ENCODE results near the gene PARP8. TPM values are rescaled to one million over a fixed set of nuclear protein-coding genes. Genes with fewer than 3 reads are reported as not detected.

PARP8 gene
- total and polyA plus RNA-seq, 9 donors = 5.7 to 12.5 (median 7.7) TPM

GRCh38 chr5:50878470-50878869 is 212.0 kb downstream of the PARP8 start:
- H3K27ac ChIP-seq (ENCODE audit: low read length) = no peak overlapping the region
- no CpG with 5 or more reads among the region's 2 CpGs for WGBS (ENCODE audit: insufficient coverage)
- DNase-seq = no peak
- no peaks in the 10 kb centered on the region for H3K9me3 ChIP-seq (replicated peaks; ENCODE audit: control insufficient read depth, low read depth, low read length)
- H3K4me3 ChIP-seq (ENCODE audit: low read length) = no peak overlapping the region
- no peaks in the 10 kb centered on the region for H3K36me3 ChIP-seq (ENCODE audit: control insufficient read depth, insufficient read depth, low read length)
- H3K4me1 ChIP-seq (ENCODE audit: control insufficient read depth, insufficient read depth, low read length) = no peaks in the 10 kb centered on the region
- no peaks in the 10 kb centered on the region for H3K27me3 ChIP-seq (ENCODE audit: control insufficient read depth, insufficient read depth, low read length)

DNA sequence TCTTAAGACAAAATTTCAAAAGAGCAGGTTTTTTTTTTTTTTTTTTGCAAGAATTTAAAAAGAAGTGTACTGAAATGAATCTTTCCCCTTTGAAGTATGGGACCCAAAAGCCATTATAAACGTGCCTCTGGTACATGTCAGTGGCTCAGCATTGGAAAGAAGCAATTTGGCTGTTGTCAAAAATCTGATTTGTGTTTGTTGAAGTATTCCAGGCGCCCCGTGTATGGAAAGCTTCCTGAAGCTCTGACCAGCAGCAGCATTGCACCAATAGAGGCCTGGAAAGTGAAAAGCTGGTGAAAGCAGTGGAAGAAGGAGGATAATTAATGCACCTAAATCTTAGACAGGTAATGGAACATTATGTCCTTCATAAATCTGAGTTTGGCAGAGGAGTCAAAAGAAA is 215.0 kb downstream of the PARP8 start:
- 49% methylated on average over 3 of the region's 3 CpGs for WGBS (ENCODE audit: insufficient coverage)

GRCh38 chr5:50886657-50887345 is 220.4 kb downstream of the PARP8 start:
- no peaks in the 10 kb centered on the region for H3K27me3 ChIP-seq (ENCODE audit: control insufficient read depth, insufficient read depth, low read length)
- no peak for DNase-seq
- peaks cover 2% of the 10 kb centered on the region for H3K9me3 ChIP-seq (replicated peaks; ENCODE audit: control insufficient read depth, low read depth, low read length)
- H3K4me1 ChIP-seq (ENCODE audit: control insufficient read depth, insufficient read depth, low read length) = no peaks in the 10 kb centered on the region
- no peak overlapping the region for H3K27ac ChIP-seq (ENCODE audit: low read length)
- H3K36me3 ChIP-seq (ENCODE audit: control insufficient read depth, insufficient read depth, low read length) = no peaks in the 10 kb centered on the region
- H3K4me3 ChIP-seq (ENCODE audit: low read length) = no peak overlapping the region
- 40% methylated on average over 1 of the region's 2 CpGs for WGBS (ENCODE audit: insufficient coverage)

More for the DNA sequence above, 215.0 kb downstream of the PARP8 start:
- Histone ChIP-seq H3K4me1 (ENCODE audit: control insufficient read depth, insufficient read depth, low read length) (no peaks in the 10 kb centered on the region), H3K27me3 (ENCODE audit: control insufficient read depth, insufficient read depth, low read length) (no peaks in the 10 kb centered on the region), H3K27ac (ENCODE audit: low read length) (no peak overlapping the region), H3K4me3 (ENCODE audit: low read length) (no peak overlapping the region), H3K36me3 (ENCODE audit: control insufficient read depth, insufficient read depth, low read length) (no peaks in the 10 kb centered on the region), H3K9me3 (replicated peaks; ENCODE audit: control insufficient read depth, low read depth, low read length) (no peaks in the 10 kb centered on the region)
- no peak for DNase-seq

- 80% methylated on average over 3 of the region's 3 CpGs for WGBS (ENCODE audit: insufficient coverage)
- Histone ChIP-seq H3K27me3 (ENCODE audit: control insufficient read depth, insufficient read depth, low read length) (no peaks in the 10 kb centered on the region), H3K4me3 (ENCODE audit: low read length) (no peak overlapping the region), H3K27ac (ENCODE audit: low read length) (no peak overlapping the region), H3K4me1 (ENCODE audit: control insufficient read depth, insufficient read depth, low read length) (no peaks in the 10 kb centered on the region), H3K9me3 (replicated peaks; ENCODE audit: control insufficient read depth, low read depth, low read length) (peaks cover 2% of the 10 kb centered on the region), H3K36me3 (ENCODE audit: control insufficient read depth, insufficient read depth, low read length) (no peaks in the 10 kb centered on the region)
- no peak for DNase-seq
These were observed 221.6 kb downstream of the PARP8 start for GRCh38 chr5:50887889-50888633.

DNA sequence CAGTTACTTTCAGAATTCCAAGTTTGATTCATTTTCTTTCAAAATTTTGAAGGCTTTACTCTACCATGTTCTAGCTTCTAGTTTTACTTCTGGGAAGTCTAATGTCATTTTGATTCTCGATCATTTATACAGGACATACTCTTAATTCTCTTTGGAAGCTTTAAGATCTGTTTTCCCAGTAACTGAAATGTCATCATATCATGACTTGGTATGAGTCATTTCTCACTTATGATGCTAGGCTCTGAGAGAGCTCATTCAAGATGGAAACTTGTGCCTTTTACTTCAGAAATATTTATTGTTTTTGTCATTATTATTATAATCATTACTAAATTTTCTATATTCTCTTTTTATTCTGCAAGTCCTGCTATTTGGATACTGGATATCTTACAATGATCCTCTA is 222.3 kb downstream of the PARP8 start:
- Histone ChIP-seq H3K4me3 (ENCODE audit: low read length) (no peak overlapping the region), H3K27me3 (ENCODE audit: control insufficient read depth, insufficient read depth, low read length) (no peaks in the 10 kb centered on the region), H3K36me3 (ENCODE audit: control insufficient read depth, insufficient read depth, low read length) (no peaks in the 10 kb centered on the region), H3K4me1 (ENCODE audit: control insufficient read depth, insufficient read depth, low read length) (no peaks in the 10 kb centered on the region), H3K27ac (ENCODE audit: low read length) (no peak overlapping the region), H3K9me3 (replicated peaks; ENCODE audit: control insufficient read depth, low read depth, low read length) (peaks cover 2% of the 10 kb centered on the region)
- WGBS (ENCODE audit: insufficient coverage) = no CpG with 5 or more reads among the region's 1 CpG
- no peak for DNase-seq

DNA sequence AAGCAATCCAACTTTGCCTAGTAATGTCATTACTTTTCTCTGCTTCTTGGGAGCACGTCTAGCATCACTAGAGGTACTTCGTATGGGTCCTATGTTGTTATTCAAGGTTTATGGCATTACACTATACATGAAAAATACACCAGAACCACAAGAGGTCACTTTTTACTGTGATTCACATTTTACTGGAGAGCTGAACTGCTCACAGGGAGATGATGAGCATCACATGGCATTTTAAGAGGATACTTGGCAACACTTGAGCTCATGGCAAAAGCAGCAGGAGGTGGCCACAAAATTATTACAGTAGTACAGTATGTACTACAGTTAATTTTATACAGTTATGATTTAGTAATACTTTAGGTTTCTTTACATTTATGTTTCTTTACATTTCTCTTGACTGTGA is 223.4 kb downstream of the PARP8 start:
- no peaks in the 10 kb centered on the region for H3K27me3 ChIP-seq (ENCODE audit: control insufficient read depth, insufficient read depth, low read length)

More for the DNA sequence above, 223.4 kb downstream of the PARP8 start:
- Histone ChIP-seq H3K4me1 (ENCODE audit: control insufficient read depth, insufficient read depth, low read length) (no peaks in the 10 kb centered on the region), H3K4me3 (ENCODE audit: low read length) (no peak overlapping the region), H3K36me3 (ENCODE audit: control insufficient read depth, insufficient read depth, low read length) (no peaks in the 10 kb centered on the region), H3K27ac (ENCODE audit: low read length) (no peak overlapping the region), H3K9me3 (replicated peaks; ENCODE audit: control insufficient read depth, low read depth, low read length) (peaks cover 2% of the 10 kb centered on the region)
- no peak for DNase-seq
- WGBS (ENCODE audit: insufficient coverage) = no CpG with 5 or more reads among the region's 2 CpGs

Other genes with a start within 250 kb of the PARP8 start
- 4.3 TPM for gene EMB, start 225.3 kb upstream of the PARP8 start, total RNA-seq
- gene EMB, start 225.3 kb upstream of the PARP8 start, polyA plus RNA-seq (ENCODE audit: insufficient read depth in 1 of 8, insufficient read length in 8 of 8, low replicate concordance in 1 of 8) = 1 to 10 TPM; 2.3 to 5.9 (median 3.1) TPM

Measured in muscle of leg (tissue), 11 donors.